ENCODE results near the gene COL23A1. TPM values are rescaled to one million over a fixed set of nuclear protein-coding genes. Genes with fewer than 3 reads are reported as not detected.

COL23A1 gene
- total RNA-seq, 1 experiment from 2014 or later = 5.7 TPM

DNA sequence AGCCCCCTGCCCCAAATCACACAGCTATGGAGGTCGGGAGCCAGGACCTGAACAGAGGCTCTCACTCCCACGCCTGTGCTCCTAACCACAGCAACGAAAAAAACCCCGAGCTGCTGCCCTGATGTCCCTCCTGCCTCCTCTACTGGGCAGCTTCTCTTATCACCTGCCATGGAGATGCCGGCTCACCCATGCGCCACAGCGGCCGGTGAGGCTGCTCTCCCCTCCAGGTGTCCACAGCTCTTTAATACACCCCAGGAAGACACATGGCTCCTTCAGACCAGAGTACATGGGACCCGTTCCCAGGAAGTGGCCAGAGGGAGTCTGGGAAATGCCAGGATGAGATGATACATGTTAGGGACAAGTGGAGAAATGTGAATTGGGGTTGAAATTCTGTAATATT is 110.9 kb downstream of the COL23A1 start:
- DNase-seq = no peak
- Histone ChIP-seq H3K79me2 (ENCODE audit: low read length) (no peaks in the 10 kb centered on the region), H3K9me2 (replicated peaks; ENCODE audit: insufficient read depth, low read length) (no peaks in the 10 kb centered on the region), H4K20me1 (ENCODE audit: insufficient read depth, low read depth, low read length) (no peaks in the 10 kb centered on the region), H3K4me1 (ENCODE audit: low read length) (no peaks in the 10 kb centered on the region), H3K27ac (ENCODE audit: low read length) (no peak overlapping the region), H2AFZ (ENCODE audit: low read length) (no peak overlapping the region), H3K9me3 (ENCODE audit: low read length) (no peaks in the 10 kb centered on the region), H3K9ac (ENCODE audit: low read length) (no peak overlapping the region), H3K27me3 (ENCODE audit: low read length) (no peaks in the 10 kb centered on the region), H3K4me2 (ENCODE audit: low read depth, low read length, poor library complexity, severe bottlenecking) (no peak overlapping the region), H3K4me3 (ENCODE audit: low read length) (no peak overlapping the region), H3K36me3 (ENCODE audit: insufficient read depth, low read length) (no peaks in the 10 kb centered on the region)

DNA sequence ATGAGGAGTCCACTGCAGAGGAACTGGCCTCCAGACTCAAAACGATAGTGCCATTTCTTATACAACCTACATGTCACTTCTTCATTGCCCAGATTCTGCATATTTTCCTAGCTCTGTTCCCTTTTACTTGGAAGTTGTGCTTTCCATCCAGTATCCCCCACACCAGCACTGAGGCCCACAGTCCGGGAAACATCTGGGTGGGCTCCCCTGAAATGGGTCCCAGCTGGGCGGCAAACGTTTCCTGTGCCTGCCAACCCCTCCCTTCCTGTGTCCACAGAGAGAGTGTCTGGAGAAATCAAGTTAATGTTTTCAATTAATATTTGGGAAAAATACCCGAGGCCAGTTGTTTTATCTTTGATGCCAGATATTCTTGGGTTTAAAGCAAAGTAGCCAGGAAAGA is 111.8 kb downstream of the COL23A1 start:
- H3K36me3 ChIP-seq (ENCODE audit: insufficient read depth, low read length) = no peaks in the 10 kb centered on the region
- no peak overlapping the region for H3K27ac ChIP-seq (ENCODE audit: low read length)
- H3K4me1 ChIP-seq (ENCODE audit: low read length) = no peaks in the 10 kb centered on the region
- no peak overlapping the region for H2AFZ ChIP-seq (ENCODE audit: low read length)
- H3K9me2 ChIP-seq (replicated peaks; ENCODE audit: insufficient read depth, low read length) = no peaks in the 10 kb centered on the region
- H3K79me2 ChIP-seq (ENCODE audit: low read length) = no peaks in the 10 kb centered on the region
- H4K20me1 ChIP-seq (ENCODE audit: insufficient read depth, low read depth, low read length) = no peaks in the 10 kb centered on the region
- no peak overlapping the region for H3K4me3 ChIP-seq (ENCODE audit: low read length)
- no peak overlapping the region for H3K4me2 ChIP-seq (ENCODE audit: low read depth, low read length, poor library complexity, severe bottlenecking)
- H3K9ac ChIP-seq (ENCODE audit: low read length) = no peak overlapping the region
- DNase-seq = no peak
- no peaks in the 10 kb centered on the region for H3K27me3 ChIP-seq (ENCODE audit: low read length)
- H3K9me3 ChIP-seq (ENCODE audit: low read length) = no peaks in the 10 kb centered on the region

DNA sequence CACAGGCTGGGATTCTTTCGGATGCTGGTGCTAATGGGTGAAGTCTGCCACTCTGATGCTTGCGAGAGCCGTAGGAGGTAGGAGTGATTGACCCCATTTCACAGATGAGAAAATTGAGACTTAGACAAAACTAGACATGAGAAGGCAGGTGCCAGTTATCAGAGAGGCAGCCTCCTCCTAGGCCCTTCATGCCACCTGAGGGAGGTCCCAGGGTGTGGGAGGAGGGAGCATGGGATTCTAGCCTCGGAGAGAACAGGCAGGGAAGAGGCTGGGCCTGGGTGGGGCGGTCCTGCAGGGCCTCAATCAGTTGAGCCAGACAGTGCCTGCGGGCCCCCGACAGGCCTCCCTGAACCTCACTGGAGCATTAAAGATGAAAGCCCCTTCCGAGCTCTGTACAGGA is 112.4 kb downstream of the COL23A1 start:
- Histone ChIP-seq H3K4me1 (ENCODE audit: low read length) (no peaks in the 10 kb centered on the region), H2AFZ (ENCODE audit: low read length) (no peak overlapping the region), H3K27ac (ENCODE audit: low read length) (no peak overlapping the region), H3K79me2 (ENCODE audit: low read length) (no peaks in the 10 kb centered on the region), H3K9me3 (ENCODE audit: low read length) (no peaks in the 10 kb centered on the region), H4K20me1 (ENCODE audit: insufficient read depth, low read depth, low read length) (no peaks in the 10 kb centered on the region), H3K4me2 (ENCODE audit: low read depth, low read length, poor library complexity, severe bottlenecking) (no peak overlapping the region), H3K36me3 (ENCODE audit: insufficient read depth, low read length) (no peaks in the 10 kb centered on the region), H3K9ac (ENCODE audit: low read length) (no peak overlapping the region), H3K9me2 (replicated peaks; ENCODE audit: insufficient read depth, low read length) (no peaks in the 10 kb centered on the region), H3K4me3 (ENCODE audit: low read length) (no peak overlapping the region), H3K27me3 (ENCODE audit: low read length) (no peaks in the 10 kb centered on the region)
- no peak for DNase-seq

DNA sequence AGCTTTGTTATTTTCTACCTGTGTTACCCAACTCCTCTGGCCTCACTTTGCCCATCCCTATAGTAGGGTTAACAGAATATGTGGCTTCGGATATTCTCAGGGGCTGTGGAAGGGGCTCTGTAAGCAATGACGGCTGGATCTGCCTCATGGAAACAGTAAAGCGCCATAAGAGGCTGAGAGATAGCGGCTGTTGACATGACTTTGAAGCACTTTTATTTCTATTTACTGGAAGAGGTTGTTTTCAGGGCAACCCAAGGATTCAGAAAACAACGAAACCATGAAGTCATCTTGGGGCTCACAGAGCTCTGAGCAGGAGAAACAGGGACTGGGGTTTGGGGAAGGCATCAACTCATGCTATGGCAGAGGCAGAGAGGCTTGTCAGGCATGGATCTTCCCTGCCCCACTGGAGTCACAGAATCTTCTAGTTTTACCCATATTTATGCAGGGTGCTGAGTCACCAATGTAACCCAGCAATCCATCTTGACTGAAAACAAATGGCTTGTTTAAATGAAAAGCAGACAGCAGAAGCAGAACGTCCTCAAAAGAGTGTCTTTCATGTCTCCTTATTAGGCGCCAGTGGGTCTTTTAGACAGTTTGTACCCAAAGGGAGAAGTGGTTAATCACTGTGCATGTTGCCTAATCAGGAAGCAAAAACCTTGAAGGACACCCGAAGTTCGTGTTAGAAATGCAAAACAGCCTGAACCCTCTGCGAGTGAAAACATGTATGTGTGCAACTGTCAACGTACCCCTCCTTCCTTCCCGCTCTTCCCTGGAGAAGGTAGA is 113.0 kb downstream of the COL23A1 start:
- no peak overlapping the region for H3K9ac ChIP-seq (ENCODE audit: low read length)
- H3K9me2 ChIP-seq (replicated peaks; ENCODE audit: insufficient read depth, low read length) = no peaks in the 10 kb centered on the region
- no peak overlapping the region for H3K4me2 ChIP-seq (ENCODE audit: low read depth, low read length, poor library complexity, severe bottlenecking)
- H3K79me2 ChIP-seq (ENCODE audit: low read length) = no peaks in the 10 kb centered on the region
- no peak overlapping the region for H3K4me3 ChIP-seq (ENCODE audit: low read length)
- no peaks in the 10 kb centered on the region for H3K27me3 ChIP-seq (ENCODE audit: low read length)
- no peaks in the 10 kb centered on the region for H4K20me1 ChIP-seq (ENCODE audit: insufficient read depth, low read depth, low read length)
- H3K4me1 ChIP-seq (ENCODE audit: low read length) = no peaks in the 10 kb centered on the region
- H2AFZ ChIP-seq (ENCODE audit: low read length) = no peak overlapping the region
- no peak for DNase-seq
- H3K36me3 ChIP-seq (ENCODE audit: insufficient read depth, low read length) = no peaks in the 10 kb centered on the region
- no peaks in the 10 kb centered on the region for H3K9me3 ChIP-seq (ENCODE audit: low read length)
- no peak overlapping the region for H3K27ac ChIP-seq (ENCODE audit: low read length)

DNA sequence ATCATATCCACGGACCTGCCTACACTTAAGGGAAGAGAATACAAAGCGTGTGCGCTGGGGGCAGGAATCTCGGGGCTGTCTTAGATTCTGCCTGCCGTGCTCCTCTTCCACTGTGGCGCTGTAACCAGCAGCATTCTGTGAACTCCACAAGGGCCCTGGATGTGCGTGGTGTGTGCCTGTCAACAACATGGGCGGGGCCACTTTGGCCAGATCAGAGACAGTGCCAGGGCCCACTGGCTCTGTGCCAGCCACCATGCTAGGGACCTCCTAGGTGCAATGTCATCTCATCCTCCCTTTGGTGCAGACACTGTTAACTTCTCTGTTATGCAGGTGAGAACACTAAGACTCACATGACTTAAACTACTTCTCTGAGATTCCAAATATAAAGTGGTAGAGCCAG is 113.7 kb downstream of the COL23A1 start:
- no peak overlapping the region for H2AFZ ChIP-seq (ENCODE audit: low read length)
- H3K27ac ChIP-seq (ENCODE audit: low read length) = no peak overlapping the region
- H3K79me2 ChIP-seq (ENCODE audit: low read length) = no peaks in the 10 kb centered on the region
- H3K27me3 ChIP-seq (ENCODE audit: low read length) = no peaks in the 10 kb centered on the region
- no peak overlapping the region for H3K4me3 ChIP-seq (ENCODE audit: low read length)
- no peak overlapping the region for H3K4me2 ChIP-seq (ENCODE audit: low read depth, low read length, poor library complexity, severe bottlenecking)
- no peak overlapping the region for H3K9ac ChIP-seq (ENCODE audit: low read length)
- no peaks in the 10 kb centered on the region for H4K20me1 ChIP-seq (ENCODE audit: insufficient read depth, low read depth, low read length)
- H3K4me1 ChIP-seq (ENCODE audit: low read length) = no peaks in the 10 kb centered on the region
- H3K36me3 ChIP-seq (ENCODE audit: insufficient read depth, low read length) = no peaks in the 10 kb centered on the region
- no peaks in the 10 kb centered on the region for H3K9me2 ChIP-seq (replicated peaks; ENCODE audit: insufficient read depth, low read length)
- no peak for DNase-seq
- H3K9me3 ChIP-seq (ENCODE audit: low read length) = no peaks in the 10 kb centered on the region

DNA sequence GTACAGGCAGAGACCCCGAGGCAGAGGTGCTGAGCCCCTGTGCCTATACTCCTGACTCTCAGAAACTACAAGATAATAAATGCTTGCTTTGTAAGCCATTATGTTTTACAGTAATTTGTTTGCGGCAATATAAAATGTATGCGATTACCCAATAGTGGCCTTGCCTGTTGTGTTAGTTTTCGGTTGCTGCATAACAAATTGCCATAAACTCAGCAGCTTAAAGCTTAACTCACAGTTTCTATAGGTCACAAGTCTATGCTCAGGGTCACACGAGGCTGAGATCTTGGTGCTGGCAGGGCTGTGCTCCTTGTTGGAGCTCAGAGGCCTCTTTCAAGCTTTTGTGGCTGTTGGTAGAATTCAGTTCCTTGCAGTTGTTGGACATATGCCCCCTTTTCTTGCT is 114.8 kb downstream of the COL23A1 start:
- H3K36me3 ChIP-seq (ENCODE audit: insufficient read depth, low read length) = no peaks in the 10 kb centered on the region
- no peaks in the 10 kb centered on the region for H3K79me2 ChIP-seq (ENCODE audit: low read length)
- H3K9ac ChIP-seq (ENCODE audit: low read length) = no peak overlapping the region
- H2AFZ ChIP-seq (ENCODE audit: low read length) = no peak overlapping the region
- H3K9me3 ChIP-seq (ENCODE audit: low read length) = no peaks in the 10 kb centered on the region
- H4K20me1 ChIP-seq (ENCODE audit: insufficient read depth, low read depth, low read length) = no peaks in the 10 kb centered on the region
- H3K4me2 ChIP-seq (ENCODE audit: low read depth, low read length, poor library complexity, severe bottlenecking) = no peak overlapping the region
- DNase-seq = no peak
- no peak overlapping the region for H3K27ac ChIP-seq (ENCODE audit: low read length)
- H3K4me3 ChIP-seq (ENCODE audit: low read length) = no peak overlapping the region
- no peaks in the 10 kb centered on the region for H3K27me3 ChIP-seq (ENCODE audit: low read length)
- no peaks in the 10 kb centered on the region for H3K4me1 ChIP-seq (ENCODE audit: low read length)
- H3K9me2 ChIP-seq (replicated peaks; ENCODE audit: insufficient read depth, low read length) = no peaks in the 10 kb centered on the region

DNA sequence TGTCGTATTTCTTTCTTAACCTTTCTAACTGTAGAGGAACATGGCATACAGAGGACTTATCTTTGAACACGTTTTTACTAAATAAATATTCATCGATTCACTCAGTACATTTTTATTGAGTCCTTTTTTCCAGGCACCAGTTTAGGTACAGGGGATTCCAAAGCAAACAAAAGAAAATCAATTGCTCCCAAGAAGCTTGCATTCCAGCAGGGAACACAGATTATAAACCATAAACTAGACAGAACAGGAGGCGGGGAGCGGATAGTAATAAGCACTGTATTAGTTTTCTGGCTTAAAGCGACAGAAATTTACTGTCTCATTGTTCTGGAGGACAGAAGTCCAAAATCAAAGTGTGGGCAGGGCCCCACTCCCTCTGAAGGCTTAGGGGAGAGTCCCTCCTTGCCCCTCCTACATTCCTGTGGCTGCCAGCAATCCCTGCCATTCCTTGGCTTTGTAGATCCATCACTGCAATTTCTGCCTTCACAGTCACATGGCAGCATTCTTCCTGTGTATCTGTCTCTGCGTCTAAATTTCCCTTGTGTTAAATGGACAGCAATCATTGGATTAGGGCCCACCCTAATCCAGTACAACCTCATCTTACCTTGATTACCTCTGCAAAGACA is 115.5 kb downstream of the COL23A1 start:
- H3K36me3 ChIP-seq (ENCODE audit: insufficient read depth, low read length) = no peaks in the 10 kb centered on the region
- H3K9me2 ChIP-seq (replicated peaks; ENCODE audit: insufficient read depth, low read length) = no peaks in the 10 kb centered on the region
- no peak overlapping the region for H3K9ac ChIP-seq (ENCODE audit: low read length)
- no peak for DNase-seq
- H3K4me2 ChIP-seq (ENCODE audit: low read depth, low read length, poor library complexity, severe bottlenecking) = no peak overlapping the region
- H4K20me1 ChIP-seq (ENCODE audit: insufficient read depth, low read depth, low read length) = no peaks in the 10 kb centered on the region
- no peaks in the 10 kb centered on the region for H3K9me3 ChIP-seq (ENCODE audit: low read length)
- no peak overlapping the region for H3K27ac ChIP-seq (ENCODE audit: low read length)
- H3K79me2 ChIP-seq (ENCODE audit: low read length) = no peaks in the 10 kb centered on the region
- no peak overlapping the region for H3K4me3 ChIP-seq (ENCODE audit: low read length)
- H3K4me1 ChIP-seq (ENCODE audit: low read length) = no peaks in the 10 kb centered on the region
- no peaks in the 10 kb centered on the region for H3K27me3 ChIP-seq (ENCODE audit: low read length)
- no peak overlapping the region for H2AFZ ChIP-seq (ENCODE audit: low read length)

DNA sequence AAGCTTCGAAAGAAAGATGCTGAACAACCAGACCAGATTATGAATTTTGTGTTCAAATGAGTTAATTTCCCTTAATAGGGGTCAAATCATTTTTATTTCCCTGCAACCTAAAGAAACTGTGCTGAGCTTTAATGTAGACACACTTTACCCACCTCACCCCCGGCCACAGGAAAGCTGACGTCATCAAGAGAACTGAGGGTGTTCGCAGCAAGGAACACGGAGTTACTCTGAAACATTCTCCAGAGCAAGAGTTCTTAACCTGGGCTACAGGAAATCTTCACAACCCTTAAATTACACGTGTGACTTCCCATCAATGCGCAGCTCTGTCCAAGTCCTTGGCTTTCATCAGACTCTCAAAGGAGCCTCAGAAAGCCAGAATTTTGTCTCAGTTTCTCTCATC is 116.3 kb downstream of the COL23A1 start:
- no peaks in the 10 kb centered on the region for H3K27me3 ChIP-seq (ENCODE audit: low read length)
- H2AFZ ChIP-seq (ENCODE audit: low read length) = no peak overlapping the region
- no peaks in the 10 kb centered on the region for H3K36me3 ChIP-seq (ENCODE audit: insufficient read depth, low read length)
- H3K27ac ChIP-seq (ENCODE audit: low read length) = no peak overlapping the region
- DNase-seq = no peak
- H4K20me1 ChIP-seq (ENCODE audit: insufficient read depth, low read depth, low read length) = no peaks in the 10 kb centered on the region
- H3K4me1 ChIP-seq (ENCODE audit: low read length) = no peaks in the 10 kb centered on the region
- H3K9me3 ChIP-seq (ENCODE audit: low read length) = no peaks in the 10 kb centered on the region
- no peaks in the 10 kb centered on the region for H3K79me2 ChIP-seq (ENCODE audit: low read length)
- no peak overlapping the region for H3K4me3 ChIP-seq (ENCODE audit: low read length)
- H3K9me2 ChIP-seq (replicated peaks; ENCODE audit: insufficient read depth, low read length) = no peaks in the 10 kb centered on the region
- H3K9ac ChIP-seq (ENCODE audit: low read length) = no peak overlapping the region
- H3K4me2 ChIP-seq (ENCODE audit: low read depth, low read length, poor library complexity, severe bottlenecking) = no peak overlapping the region
